Activated naive CD8-positive, alpha-beta T cell treated with anti-CD3 and anti-CD28 coated beads for 36 hours (primary cell): ENCODE results near the gene DDX39B. TPM values are rescaled to one million over a fixed set of nuclear protein-coding genes. Genes with fewer than 3 reads are reported as not detected.
"Not testable (repeated sequence)": the region's sequence is repeated elsewhere in the genome, so short reads cannot be mapped to it uniquely, and the experiment has no call there.

Source experiments
- DNase-seq: peaks from one replicate; pipeline ENCODE4 v3.0.0; 2021
- H3K27ac Mint-ChIP-seq: one replicate; pipeline ENCODE4 v1.8.0; 2022; ENCODE audit warnings: mild to moderate bottlenecking, moderate library complexity, mixed read lengths
- H3K27me3 Mint-ChIP-seq: one replicate; pipeline ENCODE4 v1.8.0; 2022; ENCODE audit warnings: mild to moderate bottlenecking, mixed read lengths
- H3K36me3 Mint-ChIP-seq: one replicate; pipeline ENCODE4 v1.8.0; 2021; ENCODE audit warnings: mild to moderate bottlenecking, mixed read lengths
- H3K4me1 Mint-ChIP-seq: one replicate; pipeline ENCODE4 v1.8.0; 2021; ENCODE audit warnings: mixed read lengths
- H3K4me3 Mint-ChIP-seq: one replicate; pipeline ENCODE4 v1.8.0; 2022; ENCODE audit warnings: mild to moderate bottlenecking, moderate library complexity, mixed read lengths
- H3K9me3 Mint-ChIP-seq: one replicate; pipeline ENCODE4 v1.8.0; 2022; ENCODE audit warnings: mixed read lengths
- total RNA-seq, 2 experiments: library from RNA; stranded (reverse); gene quantifications; one replicate each; pipeline ENCODE4 v1.2.3, GENCODE V29; 2021

DDX39B gene
- total RNA-seq = 100 to 1,000 TPM; 570 to 580 TPM

DNA sequence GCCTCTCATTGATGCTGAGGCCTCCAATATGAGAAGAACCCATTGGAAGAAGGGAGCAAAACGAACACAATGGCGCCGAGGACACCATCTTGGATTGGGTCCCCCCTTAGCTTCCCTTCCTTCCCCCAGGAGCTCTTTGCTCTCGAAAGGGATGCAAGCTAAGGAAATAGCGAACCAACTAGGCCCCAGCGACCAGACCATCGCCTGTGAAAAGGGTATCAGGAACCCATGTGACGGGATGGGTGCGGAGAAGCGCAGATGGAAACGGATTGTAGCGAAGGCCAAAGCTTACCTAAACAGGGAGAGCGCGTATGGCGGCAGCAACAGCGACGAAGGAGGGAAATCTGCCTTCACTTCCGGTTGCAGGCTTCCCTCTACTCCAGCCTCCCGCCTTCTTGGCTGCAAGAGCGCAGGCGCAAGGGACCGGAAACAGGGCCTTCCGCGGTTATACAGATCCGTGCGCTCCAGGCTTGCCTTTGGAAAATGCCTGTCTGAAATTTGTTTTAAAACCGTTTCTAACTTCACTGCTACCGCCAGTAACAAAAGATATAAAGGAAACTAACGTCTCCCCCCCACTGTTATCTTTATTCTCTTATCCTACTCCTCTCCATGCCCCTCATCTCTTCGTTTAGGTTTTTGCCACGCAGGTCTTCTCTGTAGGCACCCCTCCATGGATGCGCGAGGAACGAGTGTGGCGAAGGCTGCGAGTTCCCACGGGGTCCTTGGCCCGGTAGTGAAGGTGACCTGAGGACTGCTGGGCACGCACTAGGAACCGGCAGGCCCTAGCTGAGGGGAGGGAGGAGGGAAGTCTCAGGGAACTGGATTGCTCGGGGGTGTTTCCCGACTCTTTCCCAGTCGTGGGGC, at the start of gene DDX39B:
DDX39B (minus strand) TSS at position 346 of the 864 bp plus-strand sequence. CDS start 1,471 bp downstream, outside the sequence.
- peaks cover 41% of the 10 kb centered on the region for H3K4me1 Mint-ChIP-seq
- H3K4me3 Mint-ChIP-seq = peak within 1 kb of the TSS; percentile 81
- H3K9me3 Mint-ChIP-seq = no peaks in the 10 kb centered on the region

DNA sequence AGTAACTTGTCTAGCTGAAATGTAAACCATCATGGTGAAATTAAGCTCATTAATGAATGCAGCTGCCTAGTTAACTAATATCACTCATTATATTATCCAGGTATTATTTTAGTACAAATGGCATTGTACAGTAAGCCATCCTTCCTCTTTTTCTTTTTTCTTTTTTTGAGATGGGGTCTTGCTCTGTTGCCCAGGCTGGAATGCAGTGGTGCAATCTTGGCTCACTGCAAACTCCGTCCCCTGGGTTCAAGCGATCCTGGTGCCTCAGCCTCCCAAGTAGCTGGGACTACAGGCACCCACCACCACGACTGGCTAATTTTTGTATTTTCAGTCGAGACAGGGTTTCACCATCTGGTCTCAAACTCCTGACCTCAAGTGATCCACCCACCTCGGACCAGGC, 48.9 kb upstream of the DDX39B start:
- Mint-ChIP-seq H3K4me1 (peaks cover 59% of the 10 kb centered on the region), H3K27ac (peak overlapping the region; percentile 42), H3K36me3 (peaks cover 11% of the 10 kb centered on the region)
- H3K27me3 Mint-ChIP-seq, DNase-seq, H3K4me3 Mint-ChIP-seq, H3K9me3 Mint-ChIP-seq: not testable (repeated sequence)

More for the DNA sequence above, at the start of gene DDX39B:
- Mint-ChIP-seq H3K27ac (peak within 1 kb of the TSS; percentile 95), H3K27me3 (no peaks in the 10 kb centered on the region), H3K36me3 (peaks cover 39% of the 10 kb centered on the region)
- peak; percentile 93 for DNase-seq

- H3K27me3 Mint-ChIP-seq = no peaks in the 10 kb centered on the region
- H3K36me3 Mint-ChIP-seq = peaks cover 14% of the 10 kb centered on the region
- peak overlapping the region; percentile 33 for H3K4me3 Mint-ChIP-seq
- H3K9me3 Mint-ChIP-seq = no peaks in the 10 kb centered on the region
- H3K27ac Mint-ChIP-seq = peak overlapping the region; percentile 59
- H3K4me1 Mint-ChIP-seq = peaks cover 62% of the 10 kb centered on the region
- DNase-seq = no peak
Observed at GRCh38 chr6:31588871-31589650, 47.3 kb upstream of the DDX39B start.

DNA sequence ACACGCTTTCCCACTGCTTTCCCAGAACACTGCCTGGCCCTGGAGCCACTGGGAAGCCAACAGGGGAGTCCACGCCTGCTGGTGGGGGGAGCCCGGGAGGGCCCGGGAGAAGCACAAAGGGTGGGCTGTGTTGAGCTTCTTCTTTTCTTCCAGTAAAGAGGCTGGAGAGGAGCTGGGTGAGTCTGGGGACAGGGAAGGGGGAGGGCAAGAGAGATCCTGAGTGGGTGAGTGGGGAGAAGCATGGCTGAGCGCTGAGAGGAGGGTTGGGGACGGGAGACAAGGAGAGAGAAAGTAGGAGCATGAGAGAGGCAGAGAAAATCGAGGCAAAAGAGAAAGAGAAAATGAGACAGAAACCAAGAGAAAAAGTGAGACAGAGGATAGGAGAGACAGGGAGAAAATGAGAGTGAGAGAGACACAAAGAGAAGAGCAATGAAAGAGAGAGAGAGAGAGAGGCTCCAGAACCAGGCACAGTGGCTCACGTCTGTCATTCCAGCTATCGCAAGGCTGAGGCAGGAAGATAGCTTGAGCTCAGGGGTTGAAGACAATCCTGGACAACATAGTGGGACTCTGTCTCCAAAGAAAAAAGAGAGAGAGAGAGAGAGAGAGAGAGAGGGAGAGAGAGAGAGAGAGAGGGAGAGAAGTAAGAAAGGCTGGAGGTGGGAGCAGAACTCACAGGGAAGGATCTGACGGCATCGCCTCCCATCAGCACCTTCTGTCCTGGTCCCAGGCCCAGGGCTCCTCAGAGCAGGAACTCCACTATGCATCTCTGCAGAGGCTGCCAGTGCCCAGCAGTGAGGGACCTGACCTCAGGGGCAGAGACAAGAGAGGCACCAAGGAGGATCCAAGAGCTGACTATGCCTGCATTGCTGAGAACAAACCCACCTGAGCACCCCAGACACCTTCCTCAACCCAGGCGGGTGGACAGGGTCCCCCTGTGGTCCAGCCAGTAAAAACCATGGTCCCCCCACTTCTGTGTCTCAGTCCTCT, 46.3 kb upstream of the DDX39B start:
- H3K27me3 Mint-ChIP-seq = no peaks in the 10 kb centered on the region

GRCh38 chr6:31586599-31587281, 44.9 kb upstream of the DDX39B start:
- Mint-ChIP-seq H3K4me1 (peaks cover 56% of the 10 kb centered on the region), H3K4me3 (peak overlapping the region; percentile 78), H3K27me3 (no peaks in the 10 kb centered on the region), H3K27ac (peak overlapping the region; percentile 96), H3K9me3 (no peaks in the 10 kb centered on the region), H3K36me3 (peaks cover 22% of the 10 kb centered on the region)
- DNase-seq = peak; percentile 45

More for the DNA sequence above, 46.3 kb upstream of the DDX39B start:
- DNase-seq = no peak
- peaks cover 15% of the 10 kb centered on the region for H3K36me3 Mint-ChIP-seq
- H3K27ac Mint-ChIP-seq = peak overlapping the region; percentile 91
- H3K9me3 Mint-ChIP-seq = no peaks in the 10 kb centered on the region
- H3K4me1 Mint-ChIP-seq = peaks cover 61% of the 10 kb centered on the region
- H3K4me3 Mint-ChIP-seq = peak overlapping the region; percentile 78

GRCh38 chr6:31586008-31586407, 44.2 kb upstream of the DDX39B start, which contains the start of gene LST1:
Gene LST1 (plus strand): TSS chr6:31586277. CDS start chr6:31587300, 1,023 bp downstream.
- peak within 1 kb of the TSS; percentile 78 for H3K4me3 Mint-ChIP-seq
- H3K27me3 Mint-ChIP-seq = no peaks in the 10 kb centered on the region
- no peaks in the 10 kb centered on the region for H3K9me3 Mint-ChIP-seq
- H3K36me3 Mint-ChIP-seq = peaks cover 29% of the 10 kb centered on the region
- H3K27ac Mint-ChIP-seq = peak within 1 kb of the TSS; percentile 96
- peaks cover 53% of the 10 kb centered on the region for H3K4me1 Mint-ChIP-seq
- DNase-seq = no peak

DNA sequence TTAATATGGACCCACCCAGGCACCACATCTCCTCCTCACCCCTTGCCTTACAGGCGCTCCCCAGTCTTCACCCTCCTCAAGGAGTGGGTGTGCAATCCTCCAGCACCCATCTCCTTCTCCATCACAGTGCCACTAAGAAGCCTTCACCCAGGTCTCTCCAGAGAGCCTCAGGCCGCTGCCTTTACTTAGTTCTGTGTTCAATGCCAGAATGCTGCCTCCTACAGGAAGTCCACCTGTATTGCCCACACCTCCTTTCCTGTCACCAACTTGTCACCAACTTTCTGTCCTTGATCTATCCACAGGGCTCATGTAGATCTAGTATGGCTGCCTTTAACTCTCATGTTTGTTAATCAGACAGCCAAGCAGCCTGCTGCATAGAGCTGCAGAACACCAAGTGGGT, 43.7 kb upstream of the DDX39B start:
- peak; percentile 39 for DNase-seq
- peaks cover 33% of the 10 kb centered on the region for H3K36me3 Mint-ChIP-seq
- H3K9me3 Mint-ChIP-seq = no peaks in the 10 kb centered on the region

DNA sequence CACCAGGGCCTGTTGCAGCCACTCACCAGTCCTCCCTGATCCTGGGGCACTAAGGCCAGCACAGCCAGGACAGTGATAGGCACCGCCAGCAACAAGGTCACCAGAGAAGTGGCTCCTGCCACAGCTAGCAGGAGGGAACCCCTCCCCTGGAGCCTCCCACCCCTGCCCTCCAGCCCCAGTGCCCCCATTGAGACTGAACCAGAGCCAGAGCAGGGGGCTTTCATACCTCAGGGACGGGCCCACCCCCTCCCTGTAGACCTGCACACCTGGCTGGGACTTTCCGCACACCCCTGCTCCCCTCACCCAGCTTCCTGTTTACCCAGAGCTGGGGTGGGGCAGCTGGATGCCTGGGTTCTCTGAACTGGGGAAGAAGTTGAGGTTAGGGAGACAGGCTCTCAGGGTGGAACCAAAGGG, 40.4 kb upstream of the DDX39B start, which contains the start of gene LTB:
LTB (minus strand) TSS at position 195 of the 414 bp plus-strand sequence; CDS start at position 188, 7 bp downstream.
- peaks cover 50% of the 10 kb centered on the region for H3K36me3 Mint-ChIP-seq

More for the DNA sequence above, 43.7 kb upstream of the DDX39B start:
- Mint-ChIP-seq H3K27me3 (no peaks in the 10 kb centered on the region), H3K27ac (peak overlapping the region; percentile 96), H3K4me1 (peaks cover 52% of the 10 kb centered on the region), H3K4me3 (peak overlapping the region; percentile 78)

DNA sequence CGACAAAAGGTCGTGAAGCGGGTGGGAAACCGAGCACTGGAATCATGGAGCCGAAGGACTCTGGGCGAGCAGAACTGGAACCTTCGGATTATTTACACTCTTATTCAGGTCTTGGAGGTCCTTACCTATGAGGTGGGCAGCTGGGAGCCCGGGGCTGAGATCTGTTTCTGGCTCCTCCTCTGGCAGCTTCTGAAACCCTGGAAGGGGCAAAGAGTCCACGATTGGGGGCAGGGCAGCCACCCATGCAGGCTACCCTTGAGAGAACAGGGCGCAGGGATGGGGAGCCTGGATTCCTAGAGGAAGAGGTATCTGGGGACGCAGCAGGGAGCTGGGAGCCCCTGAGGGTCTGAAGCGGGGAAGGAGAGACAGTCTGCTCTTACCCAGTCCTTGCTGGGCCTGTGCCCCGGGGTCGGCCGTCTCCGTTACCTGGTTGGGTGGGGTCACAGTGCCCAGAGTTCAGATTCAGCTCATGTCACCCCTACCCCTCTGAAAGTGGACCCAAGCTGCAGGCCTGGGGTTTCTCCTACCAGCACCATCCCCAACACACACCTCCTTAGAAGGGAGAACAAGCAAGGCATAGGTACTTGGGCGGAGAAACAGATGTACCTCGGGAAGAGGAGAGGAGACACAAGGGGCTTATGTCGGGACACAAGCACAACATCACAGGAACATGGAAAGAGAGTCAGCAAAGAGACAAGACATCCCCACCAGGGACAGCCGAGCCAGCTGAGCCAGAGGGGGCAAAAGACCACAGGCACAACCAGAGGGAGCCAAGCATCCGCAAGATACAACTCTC, 39.8 kb upstream of the DDX39B start:
- DNase-seq = no peak
- peaks cover 56% of the 10 kb centered on the region for H3K36me3 Mint-ChIP-seq
- no peaks in the 10 kb centered on the region for H3K9me3 Mint-ChIP-seq
- H3K4me3 Mint-ChIP-seq = peak overlapping the region; percentile 93
- H3K27me3 Mint-ChIP-seq = no peaks in the 10 kb centered on the region
- peak overlapping the region; percentile 92 for H3K27ac Mint-ChIP-seq
- H3K4me1 Mint-ChIP-seq = peaks cover 50% of the 10 kb centered on the region

More for the DNA sequence above, 40.4 kb upstream of the DDX39B start, which contains the start of gene LTB:
- Mint-ChIP-seq H3K4me3 (peak within 1 kb of the TSS; percentile 93), H3K27me3 (no peaks in the 10 kb centered on the region), H3K27ac (peak within 1 kb of the TSS; percentile 92), H3K4me1 (peaks cover 55% of the 10 kb centered on the region), H3K9me3 (no peaks in the 10 kb centered on the region)
- DNase-seq = peak; percentile 55

DNA sequence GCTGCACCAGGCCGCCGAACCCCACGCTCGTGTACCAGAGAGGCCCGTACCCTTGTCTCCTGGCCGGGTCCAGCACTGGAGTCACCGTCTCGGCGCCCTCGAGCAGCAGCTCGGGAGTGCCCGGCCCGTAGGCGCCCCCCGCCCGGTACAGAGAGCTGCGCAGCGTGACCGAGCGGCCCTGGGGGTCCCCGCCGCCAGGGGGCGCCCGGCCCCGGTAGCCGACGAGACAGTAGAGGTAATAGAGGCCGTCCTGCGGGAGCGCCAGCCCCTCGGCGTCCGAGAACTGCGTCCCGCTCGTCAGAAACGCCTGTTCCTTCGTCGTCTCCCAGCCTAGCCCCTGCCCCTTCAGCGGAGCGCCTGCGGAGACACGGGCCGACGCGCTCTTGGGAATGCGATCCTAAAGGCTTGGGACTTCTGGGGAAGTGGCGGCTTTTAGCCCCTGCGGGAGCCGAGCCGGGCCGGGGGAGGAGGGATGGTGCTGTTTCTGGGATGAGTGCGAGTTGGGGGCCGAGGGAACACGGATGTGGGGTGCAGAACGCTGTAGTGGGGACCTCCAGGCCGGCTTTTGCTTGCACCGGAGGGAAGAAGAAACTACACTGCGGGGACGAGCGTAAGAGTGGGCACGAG, 39.1 kb upstream of the DDX39B start:
- Mint-ChIP-seq H3K36me3 (peaks cover 63% of the 10 kb centered on the region), H3K4me1 (peaks cover 43% of the 10 kb centered on the region), H3K27ac (peak overlapping the region; percentile 92), H3K4me3 (peak overlapping the region; percentile 93), H3K9me3 (no peaks in the 10 kb centered on the region), H3K27me3 (no peaks in the 10 kb centered on the region)
- peak; percentile 92 for DNase-seq

DNA sequence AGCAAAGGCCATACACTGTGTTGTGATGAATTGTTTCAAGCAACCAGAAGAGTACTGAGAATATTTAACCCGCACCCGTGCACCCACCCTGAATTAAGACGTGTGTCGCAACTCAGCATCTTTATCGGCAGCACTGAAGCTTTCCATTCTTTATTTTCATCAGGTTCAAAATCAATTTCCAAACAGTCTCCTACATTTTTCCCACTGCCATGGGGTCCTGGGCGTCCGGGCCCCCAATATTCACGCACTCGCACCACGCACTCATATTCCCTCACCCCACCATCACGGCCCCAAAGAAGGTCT, 38.6 kb upstream of the DDX39B start:
- Mint-ChIP-seq H3K4me1 (peaks cover 39% of the 10 kb centered on the region), H3K4me3 (peak overlapping the region; percentile 93), H3K27me3 (no peaks in the 10 kb centered on the region), H3K9me3 (no peaks in the 10 kb centered on the region), H3K27ac (peak overlapping the region; percentile 92), H3K36me3 (peaks cover 66% of the 10 kb centered on the region)
- no peak for DNase-seq

GRCh38 chr6:31579546-31580437, 38.0 kb upstream of the DDX39B start:
- no peaks in the 10 kb centered on the region for H3K9me3 Mint-ChIP-seq
- peaks cover 44% of the 10 kb centered on the region for H3K4me1 Mint-ChIP-seq

More at GRCh38 chr6:31579546-31580437, 38.0 kb upstream of the DDX39B start:
- DNase-seq = no peak
- H3K27me3 Mint-ChIP-seq = no peaks in the 10 kb centered on the region
- H3K36me3 Mint-ChIP-seq = peaks cover 69% of the 10 kb centered on the region
- peak overlapping the region; percentile 92 for H3K27ac Mint-ChIP-seq
- H3K4me3 Mint-ChIP-seq = peak overlapping the region; percentile 93
